ENCODE results near the gene TTLL3. TPM values are rescaled to one million over a fixed set of nuclear protein-coding genes. Genes with fewer than 3 reads are reported as not detected.

Gene TTLL3
- total RNA-seq, 2 donors from 2014 or later, result 21.6 to 35.0 TPM

GRCh38 chr3:9876991-9877390, 66.9 kb downstream of the TTLL3 start:
- no peak overlapping the region for H3K9ac ChIP-seq (ENCODE audit: extremely low read depth, low read length, poor library complexity, severe bottlenecking)
- no peak overlapping the region for H3K27ac Mint-ChIP-seq
- no peaks in the 10 kb centered on the region for H3K9me3 ChIP-seq (ENCODE audit: control insufficient read depth, low read length)
- no peaks in the 10 kb centered on the region for H3K4me1 ChIP-seq (ENCODE audit: control insufficient read depth, insufficient read depth, low read length)
- H3K4me3 Mint-ChIP-seq, result no peak overlapping the region
- H3K36me3 ChIP-seq (ENCODE audit: control insufficient read depth, insufficient read depth, low read length), result no peaks in the 10 kb centered on the region
- H3K9me3 Mint-ChIP-seq, result no peaks in the 10 kb centered on the region
- peaks cover 8% of the 10 kb centered on the region for H3K27me3 Mint-ChIP-seq (ENCODE audit: insufficient read depth)
- no peak overlapping the region for H3K4me3 ChIP-seq (ENCODE audit: low read length)
- no peak for DNase-seq
- WGBS, 2 experiments (ENCODE audit: insufficient coverage in 1 of 2, insufficient read length in 1 of 2), result 86 to 91% methylated on average over 3 to 12 of the region's 12 CpGs
- H3K27ac ChIP-seq (ENCODE audit: low read depth, low read length), result no peak overlapping the region
- no peaks in the 10 kb centered on the region for H3K27me3 ChIP-seq (ENCODE audit: control insufficient read depth, insufficient read depth, low read length, poor library complexity, severe bottlenecking)
- TF ChIP-seq CTCF (conservative IDR thresholded peaks at IDR 0.05), result no peak
- no peaks in the 10 kb centered on the region for H3K36me3 Mint-ChIP-seq (ENCODE audit: low read depth)
- no peaks in the 10 kb centered on the region for H3K4me1 Mint-ChIP-seq

- Histone ChIP-seq H3K27ac (ENCODE audit: low read depth, low read length) (no peak overlapping the region), H3K36me3 (ENCODE audit: control insufficient read depth, insufficient read depth, low read length) (no peaks in the 10 kb centered on the region), H3K4me3 (ENCODE audit: low read length) (no peak overlapping the region), H3K9me3 (ENCODE audit: control insufficient read depth, low read length) (no peaks in the 10 kb centered on the region), H3K27me3 (ENCODE audit: control insufficient read depth, insufficient read depth, low read length, poor library complexity, severe bottlenecking) (no peaks in the 10 kb centered on the region), H3K4me1 (ENCODE audit: control insufficient read depth, insufficient read depth, low read length) (no peaks in the 10 kb centered on the region), H3K9ac (ENCODE audit: extremely low read depth, low read length, poor library complexity, severe bottlenecking) (no peak overlapping the region)
- Mint-ChIP-seq H3K9me3 (no peaks in the 10 kb centered on the region), H3K27me3 (ENCODE audit: insufficient read depth) (peaks cover 8% of the 10 kb centered on the region), H3K4me1 (no peaks in the 10 kb centered on the region), H3K4me3 (no peak overlapping the region), H3K27ac (no peak overlapping the region), H3K36me3 (ENCODE audit: low read depth) (no peaks in the 10 kb centered on the region)
- no peak for TF ChIP-seq CTCF (conservative IDR thresholded peaks at IDR 0.05)
- no peak for DNase-seq
- 90 to 100% methylated on average over 3 to 5 of the region's 5 CpGs for WGBS, 2 experiments (ENCODE audit: insufficient coverage in 1 of 2, insufficient read length in 1 of 2)
Measured at GRCh38 chr3:9878700-9879099, 68.6 kb downstream of the TTLL3 start.

- H3K27ac Mint-ChIP-seq, result no peak within 1 kb of the TSS
- H3K9me3 Mint-ChIP-seq, result no peaks in the 10 kb centered on the region
- no peaks in the 10 kb centered on the region for H3K36me3 ChIP-seq (ENCODE audit: control insufficient read depth, insufficient read depth, low read length)
- peaks cover 8% of the 10 kb centered on the region for H3K27me3 Mint-ChIP-seq (ENCODE audit: insufficient read depth)
- H3K9ac ChIP-seq (ENCODE audit: extremely low read depth, low read length, poor library complexity, severe bottlenecking), result no peak within 1 kb of the TSS
- no peak for DNase-seq
- 94 to 95% methylated on average over 2 to 7 of the region's 7 CpGs for WGBS, 2 experiments (ENCODE audit: insufficient coverage in 1 of 2, insufficient read length in 1 of 2)
- no peaks in the 10 kb centered on the region for H3K4me1 Mint-ChIP-seq
- H3K9me3 ChIP-seq (ENCODE audit: control insufficient read depth, low read length), result no peaks in the 10 kb centered on the region
- no peak within 1 kb of the TSS for H3K4me3 ChIP-seq (ENCODE audit: low read length)
- no peaks in the 10 kb centered on the region for H3K4me1 ChIP-seq (ENCODE audit: control insufficient read depth, insufficient read depth, low read length)
- H3K27me3 ChIP-seq (ENCODE audit: control insufficient read depth, insufficient read depth, low read length, poor library complexity, severe bottlenecking), result no peaks in the 10 kb centered on the region
- H3K4me3 Mint-ChIP-seq, result no peak within 1 kb of the TSS
- H3K36me3 Mint-ChIP-seq (ENCODE audit: low read depth), result no peaks in the 10 kb centered on the region
- H3K27ac ChIP-seq (ENCODE audit: low read depth, low read length), result no peak within 1 kb of the TSS
- TF ChIP-seq CTCF (conservative IDR thresholded peaks at IDR 0.05), result no peak
Measured at GRCh38 chr3:9879830-9880549, 69.9 kb downstream of the TTLL3 start, which contains the start of gene CIDEC. Gene CIDEC (minus strand): TSS chr3:9880253. CDS start chr3:9878486, 1,767 bp downstream.

Measured in endodermal cell (in vitro differentiated cells).